Activated CD4-positive, alpha-beta T cell treated with anti-CD3 and anti-CD28 coated beads for 1 hour (primary cell): ENCODE measurements around the gene FAM236A.
"Not testable (repeated sequence)": the region's sequence is repeated elsewhere in the genome, so short reads cannot be mapped to it uniquely, and the experiment has no call there.

Experiments used
- DNase-seq: peaks from one replicate; pipeline ENCODE4 v3.0.0-alpha.2; 2020

Gene FAM236A

GRCh38 chrX:72937906-72938305 lies at the start of gene FAM236A:
TSS of gene FAM236A (plus strand) at chrX:72938206. CDS start at chrX:72938263, 57 bp downstream.
- not testable (repeated sequence) for DNase-seq

DNA sequence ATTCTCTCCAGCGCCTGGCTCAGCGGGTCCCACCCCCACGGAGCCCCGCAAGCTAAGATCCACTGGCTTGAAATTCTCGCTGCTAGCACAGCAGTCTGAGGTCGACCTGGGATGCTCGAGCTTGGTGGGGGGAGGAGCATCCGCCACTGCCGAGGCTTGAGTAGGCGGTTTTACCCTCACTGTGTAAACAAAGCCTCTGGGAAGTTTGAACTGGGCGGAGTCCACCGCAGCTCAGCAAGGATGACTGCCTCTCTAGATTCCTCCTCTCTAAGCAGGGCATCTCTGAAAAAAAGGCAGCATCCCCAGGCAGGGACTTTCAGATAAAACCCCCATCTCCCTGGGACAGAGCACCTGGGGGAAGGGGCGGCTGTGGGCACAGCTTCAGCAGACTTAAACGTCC lies 48.3 kb upstream of the FAM236A start:
- DNase-seq, result not testable (repeated sequence)

- not testable (repeated sequence) for DNase-seq
Measured at GRCh38 chrX:72912315-72912714, 25.7 kb upstream of the FAM236A start, which contains the start of gene FAM236C. TSS of gene FAM236C (plus strand) at chrX:72912615. CDS start at chrX:72912715, 100 bp downstream.

- not testable (repeated sequence) for DNase-seq
Measured at GRCh38 chrX:72916096-72916495, 21.9 kb upstream of the FAM236A start.

DNA sequence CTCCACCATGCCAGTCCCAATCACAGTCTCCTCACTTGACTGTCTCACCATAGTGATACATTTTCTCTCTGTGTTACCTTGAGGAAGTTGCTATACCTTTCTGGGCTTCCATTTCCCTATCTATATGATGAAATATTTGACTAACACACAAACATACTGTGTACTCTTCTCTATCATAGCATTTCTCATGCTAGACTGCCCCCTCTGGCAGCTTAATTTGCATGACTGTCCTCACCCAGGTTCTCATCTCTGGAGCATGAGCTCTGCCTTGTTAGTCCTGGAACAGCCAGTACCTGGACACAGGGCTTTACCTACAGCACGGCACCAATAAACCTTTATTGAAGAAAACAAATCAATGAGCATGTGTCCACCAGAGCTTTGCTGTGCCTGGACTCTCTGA lies 5.7 kb upstream of the FAM236A start:
- DNase-seq, result not testable (repeated sequence)

- DNase-seq, result not testable (repeated sequence)
Measured at GRCh38 chrX:72936455-72936854, 1.6 kb upstream of the FAM236A start.

- DNase-seq, result not testable (repeated sequence)
Measured at GRCh38 chrX:72936882-72937455, 1.0 kb upstream of the FAM236A start.

GRCh38 chrX:72942272-72942671 lies 4.3 kb downstream of the FAM236A start:
- DNase-seq, result not testable (repeated sequence)

GRCh38 chrX:72943035-72943818 lies 5.2 kb downstream of the FAM236A start:
- not testable (repeated sequence) for DNase-seq

- DNase-seq, result not testable (repeated sequence)
Measured at GRCh38 chrX:72943819-72944169, 5.8 kb downstream of the FAM236A start, which contains the start of gene DMRTC1. TSS of gene DMRTC1 (minus strand) at chrX:72943837. CDS start at chrX:72875694, 68,143 bp downstream.

- not testable (repeated sequence) for DNase-seq
Measured at GRCh38 chrX:72959971-72960370, 22.0 kb downstream of the FAM236A start.

DNA sequence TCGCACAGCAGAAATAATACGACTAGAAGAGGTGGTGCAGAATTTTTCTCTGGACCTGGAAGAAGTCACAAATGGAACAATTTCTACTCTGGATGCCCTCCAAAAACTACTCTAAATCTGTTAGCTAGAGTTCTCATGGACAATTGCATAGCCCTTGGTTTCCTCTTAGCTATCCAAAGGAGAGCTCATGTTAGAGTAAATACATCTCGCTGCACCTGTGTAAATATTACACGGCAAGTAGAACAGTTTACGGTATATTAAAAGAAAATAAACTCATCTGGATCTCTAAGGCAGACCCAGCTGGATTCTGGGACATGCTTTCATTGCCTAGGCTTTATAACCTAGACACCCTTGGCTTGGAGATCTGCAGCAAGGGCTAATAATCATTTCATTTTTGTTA lies 33.9 kb downstream of the FAM236A start:
- DNase-seq, result not testable (repeated sequence)

- DNase-seq, result not testable (repeated sequence)
Measured at GRCh38 chrX:72974885-72975284, 36.9 kb downstream of the FAM236A start.

- not testable (repeated sequence) for DNase-seq
Measured at GRCh38 chrX:72980894-72981469, 43.0 kb downstream of the FAM236A start.
